Activated CD4-positive, alpha-beta T cell treated with anti-CD3 and anti-CD28 coated beads, Interleukin-2, amount 50 U/mL, for 4 hours (primary cell): Measurements from ENCODE around the gene ATAD2B.
A peak's percentile ranks its signal among the peaks of the same experiment; 100 is the strongest.
"Not testable (repeated sequence)": the region's sequence is repeated elsewhere in the genome, so short reads cannot be mapped to it uniquely, and the experiment has no call there.

Experiments
- DNase-seq, 2 experiments: peaks; one replicate each; pipeline ENCODE4 v3.0.0-alpha.2; 2020

The ATAD2B gene

DNA sequence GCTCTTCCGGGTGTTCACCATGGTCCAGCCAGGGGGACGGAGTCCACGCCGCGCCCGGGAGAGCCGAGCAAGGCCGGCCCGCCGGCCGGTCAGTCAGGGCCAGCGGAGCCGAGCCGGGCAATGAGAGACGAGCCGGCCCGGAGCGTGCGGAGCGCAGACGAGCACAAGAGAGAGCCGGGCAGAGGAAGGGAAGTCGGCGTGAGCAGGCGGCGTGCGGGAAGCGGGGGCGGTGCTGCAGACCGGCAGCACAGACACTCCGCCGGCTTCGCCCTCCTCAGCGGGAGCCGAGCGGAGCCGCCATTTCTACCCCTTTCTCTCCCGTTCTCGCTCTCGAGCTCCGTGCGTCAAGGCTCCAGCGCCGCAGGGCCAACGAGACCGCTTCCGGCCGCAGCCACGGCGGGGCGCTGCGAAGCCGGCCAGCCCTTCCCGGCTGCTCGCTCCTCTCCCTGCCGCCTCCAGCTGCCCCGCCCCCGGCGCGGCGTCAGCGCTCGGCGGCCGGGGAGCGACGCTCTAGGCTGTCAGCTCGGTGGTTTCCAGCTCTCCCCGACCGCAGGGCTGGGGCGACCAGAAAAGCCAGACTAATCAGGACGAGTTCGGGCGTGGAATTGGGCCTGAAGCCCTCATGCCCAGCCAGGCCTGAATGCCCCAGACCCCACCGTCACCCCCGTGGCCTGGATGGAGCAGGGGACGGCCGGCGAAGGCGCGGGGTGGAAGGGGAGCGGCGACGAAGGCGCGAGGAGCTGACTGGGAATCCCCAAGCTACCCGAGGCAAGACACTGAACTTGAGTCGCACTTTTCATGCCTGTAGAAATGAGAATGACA, at the start of gene ATAD2B:
Gene ATAD2B, minus strand, starts transcription at position 374 of the 822 bp plus-strand sequence. Its CDS starts 353 bp downstream, at position 21.
- peak; percentile 90 to 91 for DNase-seq

DNA sequence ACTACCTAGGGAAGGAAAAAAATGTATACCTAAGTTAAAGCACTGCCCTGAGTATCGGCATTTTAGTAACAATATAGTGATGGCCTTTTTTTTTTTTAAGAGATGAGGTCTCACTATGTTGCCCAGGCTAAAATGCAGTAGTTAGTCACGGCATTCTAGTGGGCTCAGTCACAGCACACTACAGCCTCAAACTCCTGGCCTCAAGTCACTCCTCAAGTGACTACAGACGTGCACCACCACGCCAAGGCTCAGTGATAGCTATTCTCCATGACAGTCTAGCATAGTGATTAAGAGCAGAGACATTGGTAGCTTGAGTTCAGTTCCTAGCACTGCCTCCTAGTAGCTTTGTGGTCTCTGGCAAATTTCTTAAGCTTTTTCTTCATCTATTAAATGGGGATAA, 40.9 kb upstream of the ATAD2B start:
- no peak for DNase-seq

DNA sequence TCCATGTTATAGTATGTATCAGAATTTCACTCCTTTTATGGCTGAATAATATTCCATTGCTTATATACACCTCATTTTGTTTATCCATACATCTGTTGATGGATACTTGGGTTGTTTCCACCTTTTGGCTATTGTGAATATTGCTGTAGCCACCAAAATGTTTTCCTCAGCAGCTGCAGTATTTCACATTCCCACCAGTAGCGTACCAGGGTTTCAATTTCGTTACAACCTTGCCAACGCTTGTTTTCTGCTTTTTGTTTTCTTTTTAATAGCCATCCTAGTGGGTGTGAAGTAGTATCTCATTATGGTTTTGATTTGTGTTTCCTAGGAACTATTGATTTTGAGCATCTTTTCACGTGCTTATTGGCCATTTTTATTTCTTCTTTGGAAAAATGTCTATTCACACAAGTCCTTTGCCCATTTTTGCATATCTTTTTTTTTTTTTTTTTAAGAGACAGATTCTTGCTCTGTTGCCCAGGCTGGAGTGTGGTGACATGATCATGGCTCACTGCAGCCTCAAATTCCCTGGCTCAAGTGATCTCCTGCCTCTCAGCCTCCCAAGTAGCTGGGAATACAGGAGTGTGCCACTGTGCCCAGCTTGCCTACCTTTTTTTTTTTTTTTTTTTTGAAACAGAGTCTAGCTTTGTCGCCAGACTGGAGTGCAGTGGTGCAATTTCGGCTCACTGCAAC, 27.5 kb upstream of the ATAD2B start:
- DNase-seq = no peak

DNA sequence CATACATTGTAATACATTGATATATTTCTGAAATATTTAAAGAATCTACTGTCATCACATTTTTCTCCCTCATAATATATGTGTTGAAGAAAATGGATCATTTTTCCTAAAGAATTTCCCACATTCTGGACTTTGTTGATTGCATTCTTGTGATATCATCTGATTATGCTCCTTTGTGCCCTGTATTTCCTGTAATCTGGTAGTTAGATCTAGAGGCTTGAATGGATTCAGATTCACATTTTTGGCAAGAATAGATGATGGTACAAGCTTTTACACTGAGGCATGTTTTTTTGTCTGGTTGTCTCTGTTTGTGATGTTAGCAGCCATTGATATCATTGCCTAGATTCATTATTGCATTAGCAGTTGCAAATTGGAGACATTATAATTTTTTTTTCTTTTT, 26.7 kb upstream of the ATAD2B start:
- no peak for DNase-seq

DNA sequence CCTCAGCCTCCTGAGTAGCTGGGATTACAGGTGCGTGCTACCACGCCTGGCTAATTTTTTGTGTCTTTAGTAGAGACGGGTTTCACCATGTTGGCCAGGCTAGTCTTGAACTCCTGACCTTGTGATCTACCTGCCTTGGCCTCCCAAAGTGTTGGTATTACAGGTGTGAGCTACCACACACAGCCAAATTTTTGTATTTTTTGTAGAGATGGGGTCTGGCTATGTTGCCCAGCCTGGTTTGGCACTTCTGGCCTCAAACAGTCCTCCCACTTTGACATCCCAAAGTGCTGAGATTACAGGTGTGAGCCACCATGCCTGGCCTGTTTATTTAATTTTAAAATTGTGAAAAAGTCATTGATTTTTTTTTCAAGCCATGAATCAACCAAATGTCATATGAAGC, 25.6 kb upstream of the ATAD2B start:
- DNase-seq = not testable (repeated sequence)

DNA sequence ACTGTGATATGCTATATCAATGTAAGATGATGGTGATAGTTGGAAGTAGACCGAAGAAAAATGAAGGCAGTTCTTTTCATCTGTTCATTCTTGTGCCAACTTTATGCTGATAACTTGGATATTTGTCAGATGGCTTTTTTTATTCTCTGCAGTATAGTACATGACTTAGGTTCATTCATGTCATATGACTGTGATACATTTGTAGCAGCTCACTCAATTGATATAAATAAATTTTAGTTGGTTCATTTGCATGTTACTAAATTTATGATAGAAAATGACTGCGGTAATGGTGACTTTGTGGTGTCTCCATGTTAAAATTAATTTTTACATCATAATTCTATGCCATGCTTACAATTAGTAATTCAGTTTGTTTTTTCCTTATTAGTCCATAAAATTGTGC, 20.4 kb upstream of the ATAD2B start:
- DNase-seq = no peak

DNA sequence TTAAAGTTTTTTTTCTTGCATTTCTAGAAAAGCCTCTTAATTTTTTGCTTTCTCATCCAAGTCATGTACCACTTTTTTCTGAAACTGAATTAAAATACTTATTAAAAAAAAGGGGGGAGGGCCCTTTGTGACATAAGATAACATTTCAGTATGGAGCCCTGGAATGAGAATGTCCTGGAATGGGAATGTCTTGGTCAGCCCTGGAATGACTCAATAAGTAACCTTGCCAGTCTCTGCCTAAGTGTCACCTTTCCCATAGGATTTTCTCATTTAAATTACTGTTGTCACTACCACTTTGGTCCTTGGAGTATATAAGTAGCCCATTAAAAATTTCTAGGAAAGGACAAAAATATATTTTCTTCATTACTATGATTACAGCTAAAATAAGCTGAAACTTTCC, 18.1 kb upstream of the ATAD2B start:
- no peak for DNase-seq

DNA sequence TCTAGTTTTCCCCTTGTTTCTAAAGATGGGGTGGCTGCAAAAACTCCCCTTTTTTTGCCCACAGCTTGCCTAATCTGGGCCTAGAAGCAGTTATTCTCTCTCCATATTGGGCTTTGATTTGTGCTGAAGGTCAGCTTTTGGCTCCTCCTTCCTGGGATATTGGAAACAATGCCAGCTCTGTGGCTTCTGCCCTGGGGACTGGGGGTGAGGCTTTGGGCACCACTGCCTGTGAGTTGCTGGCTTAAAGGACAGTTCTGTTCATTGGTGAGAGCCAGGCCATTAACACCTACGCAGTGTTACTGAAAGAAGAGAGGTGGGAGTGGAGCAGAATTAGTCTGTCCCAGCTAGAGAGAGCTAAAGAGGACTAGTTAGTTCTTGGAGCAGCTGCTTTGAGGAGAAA, 17.6 kb upstream of the ATAD2B start:
- DNase-seq = no peak

DNA sequence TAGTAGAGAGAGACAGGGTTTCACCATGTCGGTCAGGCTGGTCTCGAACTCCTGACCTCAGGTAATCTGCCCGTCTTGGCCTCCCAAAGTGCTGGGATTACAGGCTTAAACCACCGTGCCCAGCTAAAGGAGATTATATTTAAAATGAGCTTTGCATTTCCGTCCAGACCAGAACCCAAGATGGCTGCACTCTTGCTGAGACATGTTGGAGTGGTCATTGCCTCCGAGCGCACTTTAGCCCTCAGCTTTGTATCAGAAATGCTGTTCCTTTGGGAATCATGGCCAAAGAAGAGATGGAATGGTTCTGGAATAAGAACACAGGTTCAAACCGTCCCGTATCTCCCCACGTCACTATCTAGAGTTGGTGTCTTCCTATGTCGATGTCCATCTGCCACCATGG, 16.7 kb upstream of the ATAD2B start:
- DNase-seq = no peak

DNA sequence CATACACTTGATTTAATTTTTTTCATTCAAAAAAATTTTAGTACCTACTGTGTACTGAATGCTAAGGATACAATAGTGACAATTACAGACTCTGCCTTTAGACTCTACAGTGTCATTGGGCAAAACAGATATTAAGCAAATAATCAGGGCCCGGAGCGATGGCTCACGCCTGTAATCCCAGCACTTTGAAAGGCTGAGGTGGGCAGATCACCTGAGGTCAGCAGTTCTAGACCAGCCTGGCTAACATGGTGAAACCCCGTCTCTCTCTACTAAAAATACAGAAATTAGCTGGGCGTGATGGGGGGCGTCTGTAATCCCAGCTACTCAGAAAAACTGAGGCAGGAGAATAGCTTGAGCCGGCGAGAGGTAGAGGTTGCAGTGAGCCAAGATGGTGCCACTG, 14.7 kb upstream of the ATAD2B start:
- DNase-seq = no peak

DNA sequence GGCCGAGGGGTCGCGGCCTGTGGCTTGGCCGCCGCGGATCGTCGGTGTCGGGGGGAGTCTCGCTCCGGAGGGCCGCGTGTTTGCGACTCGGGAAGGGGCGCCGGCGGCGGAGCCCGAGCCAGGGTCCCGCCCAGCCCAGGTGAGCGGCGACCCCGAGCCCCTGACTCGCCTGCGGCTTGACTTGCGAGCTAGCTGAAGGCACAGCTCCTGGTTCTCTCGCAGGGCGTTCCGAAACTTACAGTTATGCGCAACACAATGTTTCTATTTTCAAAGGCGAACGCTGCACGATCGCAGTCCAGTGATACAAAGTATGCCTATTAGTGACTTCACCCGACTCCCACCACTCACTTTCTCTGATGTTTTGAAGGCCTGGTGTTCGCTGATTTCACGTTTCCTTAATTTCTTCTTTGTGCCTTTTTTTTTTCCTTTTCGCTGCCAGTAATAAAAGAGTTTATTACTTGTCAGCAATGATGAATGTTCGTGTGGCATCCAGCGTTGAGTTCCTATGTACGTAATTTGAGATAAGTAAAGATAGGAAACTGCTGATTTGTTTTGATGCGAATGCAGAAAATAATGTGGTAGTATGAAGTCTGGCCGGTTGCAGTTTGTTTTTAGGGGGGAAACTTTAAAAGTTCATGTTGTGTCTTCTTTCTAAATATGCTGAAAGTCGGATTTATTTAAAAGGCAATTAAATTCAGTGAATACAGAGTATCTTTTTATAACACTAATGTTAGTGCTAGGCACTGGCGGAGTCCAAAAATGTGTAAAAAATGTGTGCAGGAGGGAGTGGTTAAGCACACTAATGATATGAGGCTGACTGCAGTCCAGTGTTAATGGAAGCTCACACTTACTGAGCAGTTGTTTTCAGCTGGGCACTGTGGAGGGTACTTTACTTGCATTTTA, 14.0 kb upstream of the ATAD2B start:
- peak; percentile 18 to 29 for DNase-seq

DNA sequence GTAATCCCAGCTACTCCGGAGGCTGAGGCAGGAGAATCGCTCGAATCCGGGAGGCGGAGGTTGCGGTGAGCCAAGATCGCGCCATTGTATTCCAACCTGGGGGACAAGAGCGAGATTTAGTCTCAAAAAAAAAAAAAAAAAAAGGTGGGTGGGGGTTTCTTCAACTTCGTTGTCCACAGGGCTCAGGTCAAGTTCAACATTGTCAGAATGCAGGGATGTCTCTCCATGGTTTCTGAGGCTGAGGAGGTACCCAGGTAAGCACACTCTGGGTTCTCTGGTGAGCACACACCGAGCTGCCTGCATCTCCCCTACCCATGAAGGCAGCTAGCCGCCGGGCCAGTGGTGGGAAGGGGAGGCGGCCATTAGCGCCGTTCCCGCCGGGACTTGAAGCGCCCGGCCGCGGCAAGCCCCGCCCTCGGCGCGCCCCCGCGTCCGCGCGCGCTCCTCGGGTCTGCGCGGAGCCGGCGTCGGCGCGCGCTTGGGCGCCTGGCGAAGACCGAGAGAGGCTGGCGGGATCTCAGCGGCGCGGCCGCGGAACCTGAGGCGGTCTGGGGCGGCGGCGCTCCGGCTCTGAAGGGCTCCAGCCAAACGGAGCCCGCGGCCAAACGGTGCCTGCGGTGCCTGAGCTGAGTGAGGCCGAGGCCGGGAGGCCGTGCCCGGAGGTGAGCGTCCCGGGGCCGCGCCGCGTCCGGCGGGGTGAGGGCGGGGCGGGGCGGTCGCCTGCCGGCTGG, 13.2 kb upstream of the ATAD2B start, which contains the start of gene UBXN2A:
Gene UBXN2A, plus strand, starts transcription at position 477 of the 731 bp plus-strand sequence. CDS start 17,852 bp downstream, outside the sequence.
- DNase-seq = peak; percentile 58 to 64

DNA sequence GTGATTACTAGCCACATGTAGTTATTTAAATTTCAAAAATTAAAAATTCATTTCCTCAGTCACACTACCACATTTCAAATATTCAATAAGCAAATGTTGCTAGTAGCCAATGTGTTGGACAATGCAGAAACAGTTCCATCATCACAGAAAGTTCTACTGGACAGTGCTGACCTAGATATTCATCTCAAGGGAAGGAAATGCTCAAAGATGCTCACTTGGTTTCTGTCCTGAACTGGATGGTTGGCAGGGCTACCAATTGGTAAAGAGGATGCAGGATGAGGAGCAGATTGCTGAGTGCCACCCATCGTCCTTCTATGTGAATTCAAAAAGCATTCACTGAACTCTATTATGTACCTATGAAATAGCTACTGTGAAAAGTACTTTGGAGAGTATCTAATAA, 7.3 kb upstream of the ATAD2B start:
- no peak for DNase-seq

DNA sequence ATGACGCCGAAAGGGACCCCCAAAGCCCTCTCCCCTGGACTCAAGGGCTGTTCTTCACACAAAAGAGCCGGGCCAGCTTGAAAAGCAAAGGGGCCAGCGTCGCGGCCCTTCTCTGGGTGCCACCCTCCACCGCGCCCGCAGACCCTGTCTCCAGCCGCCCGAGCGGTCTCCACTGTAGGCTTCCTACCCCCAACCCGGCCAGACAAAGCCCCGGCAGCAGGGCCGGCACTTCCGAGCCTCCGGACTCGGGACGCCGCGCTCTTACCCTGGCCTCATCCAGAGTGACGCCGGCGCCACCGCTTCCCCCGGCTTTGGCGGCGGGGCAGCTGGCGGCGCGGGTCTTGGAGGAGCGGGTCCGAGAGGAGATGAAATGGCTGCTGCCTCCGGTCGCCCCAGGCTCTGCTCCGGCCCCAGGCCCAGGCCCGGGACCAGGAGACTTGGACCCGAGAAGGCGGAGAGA, 603 bp downstream of the ATAD2B start:
- DNase-seq = peak in 1 of 2 experiments; percentile 9

DNA sequence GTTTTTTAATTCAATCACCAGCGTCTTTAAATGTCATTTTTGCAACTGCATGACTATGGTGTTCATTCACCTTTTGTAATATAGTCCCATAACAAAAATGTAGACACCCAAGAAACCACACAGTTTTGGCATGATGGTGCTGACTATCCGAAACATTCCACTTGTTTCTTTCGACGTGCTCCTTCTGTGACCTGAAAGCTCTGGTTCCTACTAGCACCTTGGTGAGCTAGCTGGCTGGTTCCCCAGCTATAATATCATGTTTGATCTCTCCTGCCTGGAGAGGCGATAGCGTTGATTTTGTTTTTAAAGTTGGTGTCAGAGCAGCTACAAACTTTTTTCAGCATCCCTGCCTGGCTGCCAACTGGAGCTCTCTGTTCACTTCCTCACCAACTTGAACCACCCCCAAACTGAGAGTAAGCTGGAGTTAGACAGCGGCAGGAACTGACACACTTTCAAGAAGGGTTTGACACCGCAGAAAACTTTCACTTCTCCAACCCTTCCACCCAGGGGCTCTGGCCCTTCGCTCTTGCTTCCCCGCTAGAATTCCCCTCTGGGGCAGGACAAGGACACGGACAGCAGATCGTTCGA, 1.1 kb downstream of the ATAD2B start:
- DNase-seq = peak; percentile 23 to 34

DNA sequence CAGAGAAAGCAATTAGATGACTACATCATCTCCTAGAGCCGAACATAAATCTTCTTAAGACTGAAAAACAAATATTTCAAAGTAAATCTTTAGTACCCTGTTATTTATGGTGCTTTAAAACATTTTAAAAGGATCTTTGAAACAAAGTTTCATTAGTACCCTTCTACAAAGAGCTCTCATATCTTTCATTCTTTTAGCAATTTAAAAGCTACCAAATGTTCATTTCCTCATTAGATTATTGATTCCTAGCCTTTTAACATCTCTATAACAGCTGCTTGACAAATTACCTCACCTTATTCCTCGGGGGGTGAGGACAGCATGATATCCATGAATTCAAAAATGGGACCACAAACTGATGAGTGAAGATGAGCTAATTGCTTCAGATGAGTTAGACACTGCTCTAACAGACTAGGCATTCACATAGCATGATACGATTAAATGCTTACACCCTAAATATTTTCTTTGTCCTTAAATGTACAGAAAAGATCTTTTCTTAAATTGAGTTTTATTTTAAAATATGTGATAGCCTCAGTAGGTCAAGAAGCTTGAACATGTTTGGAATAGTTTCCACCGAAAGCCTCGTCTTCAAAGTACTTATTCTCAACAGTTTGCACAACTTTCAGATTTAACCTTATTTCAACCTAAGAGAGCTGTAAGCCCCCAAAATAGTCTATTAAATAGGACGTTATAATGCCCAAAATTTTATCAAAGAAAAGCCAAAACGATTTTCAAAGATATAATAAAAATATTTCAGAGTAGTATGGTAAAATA, 2.1 kb downstream of the ATAD2B start:
- DNase-seq = no peak

DNA sequence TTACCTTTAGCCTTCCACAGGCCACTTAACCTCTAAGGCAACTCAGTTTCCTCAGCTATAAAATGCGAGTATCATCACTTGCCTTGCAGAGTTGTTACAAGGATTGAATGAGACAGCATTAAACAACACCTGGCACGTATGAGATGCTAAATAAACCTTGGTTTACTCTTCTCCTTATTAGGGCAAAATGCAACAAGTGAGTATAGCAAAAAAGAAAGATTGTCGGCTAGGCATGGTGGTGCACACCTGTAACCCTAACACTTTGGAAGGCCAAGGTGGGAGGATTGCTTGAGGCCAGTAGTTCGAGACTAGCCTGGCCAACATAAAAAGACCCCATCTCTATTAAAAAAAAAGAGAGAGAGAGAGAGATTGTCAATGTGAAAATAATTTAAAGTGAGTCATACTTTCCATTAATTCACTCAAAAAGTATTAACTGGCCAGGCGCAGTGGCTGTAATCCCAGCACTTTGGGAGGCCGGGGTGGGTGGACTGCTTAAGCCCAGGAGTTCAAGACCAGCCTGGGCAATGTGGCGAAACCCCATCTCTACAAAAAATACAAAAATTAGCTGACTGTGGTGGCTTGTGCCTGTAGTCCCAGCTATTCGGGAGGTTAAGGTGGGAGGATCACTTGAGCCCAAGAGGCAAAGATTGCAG, 8.0 kb downstream of the ATAD2B start:
- DNase-seq = no peak

DNA sequence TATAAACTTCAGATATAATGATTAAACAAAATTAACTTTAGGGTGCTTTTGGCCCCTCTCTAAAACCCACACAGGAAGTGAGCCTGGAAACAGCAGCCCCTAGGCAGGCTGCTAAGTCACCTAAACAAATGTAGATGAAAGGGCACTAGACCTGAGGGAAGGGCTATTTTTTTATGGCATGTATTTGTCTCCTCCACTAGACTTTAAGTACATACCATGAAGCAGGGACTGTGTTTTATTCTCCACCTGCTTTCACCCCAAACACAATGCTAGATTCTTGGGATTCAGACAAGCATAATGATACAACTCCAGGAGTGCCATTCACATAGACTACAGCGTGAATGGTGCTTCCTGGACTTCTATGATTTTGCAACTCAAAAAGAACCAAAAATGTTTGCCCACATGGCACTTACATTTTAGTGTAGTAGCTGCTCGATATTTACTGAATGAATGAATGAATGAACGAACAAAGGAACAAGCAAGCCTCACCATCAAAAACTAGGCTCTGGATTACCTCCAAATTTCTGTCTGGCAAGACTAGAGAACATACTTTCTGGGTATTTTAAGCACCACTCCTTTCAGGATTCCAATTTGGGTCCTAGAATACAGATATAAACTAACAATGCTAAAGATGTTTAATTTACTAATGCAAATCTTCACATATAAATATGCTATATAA, 10.1 kb downstream of the ATAD2B start:
- no peak for DNase-seq

DNA sequence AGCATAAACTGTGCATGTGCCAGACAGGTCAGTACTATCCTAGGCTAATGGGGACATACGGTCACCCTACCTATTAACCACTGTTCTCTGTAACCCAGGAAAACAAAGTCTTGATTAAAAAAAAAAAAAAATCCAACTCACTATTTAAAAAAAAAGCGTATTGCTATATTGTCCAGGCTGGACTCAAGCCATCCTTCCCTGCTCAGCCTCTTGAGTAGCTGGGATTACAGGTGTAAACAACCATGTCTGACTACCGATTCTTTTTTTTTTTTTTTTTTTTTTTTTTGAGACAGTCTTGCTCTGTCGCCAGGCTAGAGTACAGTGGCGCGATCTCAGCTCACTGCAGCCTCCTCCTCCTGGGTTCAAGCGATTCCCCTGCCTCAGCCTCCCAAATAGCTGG, 11.6 kb downstream of the ATAD2B start:
- DNase-seq = no peak

DNA sequence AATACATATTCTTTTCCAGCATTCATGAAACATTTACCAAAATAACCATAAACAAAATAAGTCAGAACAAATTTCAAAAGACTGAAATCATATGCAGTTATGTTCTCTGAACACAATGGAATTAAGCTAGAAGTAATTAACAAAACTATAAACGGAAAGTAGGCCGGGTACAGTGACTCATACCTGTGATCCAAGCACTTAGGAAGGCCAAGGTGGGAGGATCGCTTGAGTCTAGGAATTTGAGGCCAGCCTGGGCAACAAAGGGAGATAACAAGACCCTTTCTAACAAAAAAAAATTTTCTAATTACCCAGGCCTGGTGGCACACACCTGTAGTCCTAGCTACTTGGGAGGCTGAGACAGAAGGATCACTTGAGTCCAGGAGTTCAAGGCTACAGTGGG, 14.9 kb downstream of the ATAD2B start:
- DNase-seq = no peak
